HG03558 (cell line): ENCODE measurements around the gene NPIPA1.
A peak's percentile ranks its signal among the peaks of the same experiment; 100 is the strongest.
"Not testable (repeated sequence)": the region's sequence is repeated elsewhere in the genome, so short reads cannot be mapped to it uniquely, and the experiment has no call there.

Source experiments
- ATAC-seq: cut with Tn5 transposase; IDR thresholded peaks from one replicate; pipeline ENCODE4 v1.9.1; 2021; ENCODE audit warnings: moderate number of reproducible peaks; ENCODE audit not compliant: unreplicated experiment; ENCODE audit errors: extremely low read depth

Gene NPIPA1

DNA sequence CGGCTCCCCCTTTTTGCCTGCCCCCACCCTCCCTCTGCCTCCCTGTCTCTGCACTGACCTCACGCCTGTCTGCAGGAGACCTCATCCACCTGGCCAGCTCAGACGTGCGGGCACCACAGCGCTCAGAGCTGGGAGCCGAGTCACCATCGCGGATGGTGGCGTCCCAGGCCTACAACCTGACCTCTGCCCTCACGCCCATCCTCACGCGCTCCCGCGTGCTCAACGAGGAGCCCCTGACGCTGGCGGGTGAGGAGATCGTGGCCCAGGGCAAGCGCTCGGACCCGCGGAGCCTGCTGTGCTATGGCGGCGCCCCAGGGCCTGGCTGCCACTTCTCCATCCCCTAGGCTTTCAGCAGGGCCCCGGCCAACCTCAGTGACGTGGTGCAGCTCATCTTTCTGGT, 8.1 kb upstream of the NPIPA1 start:
- ATAC-seq, result not testable (repeated sequence)

DNA sequence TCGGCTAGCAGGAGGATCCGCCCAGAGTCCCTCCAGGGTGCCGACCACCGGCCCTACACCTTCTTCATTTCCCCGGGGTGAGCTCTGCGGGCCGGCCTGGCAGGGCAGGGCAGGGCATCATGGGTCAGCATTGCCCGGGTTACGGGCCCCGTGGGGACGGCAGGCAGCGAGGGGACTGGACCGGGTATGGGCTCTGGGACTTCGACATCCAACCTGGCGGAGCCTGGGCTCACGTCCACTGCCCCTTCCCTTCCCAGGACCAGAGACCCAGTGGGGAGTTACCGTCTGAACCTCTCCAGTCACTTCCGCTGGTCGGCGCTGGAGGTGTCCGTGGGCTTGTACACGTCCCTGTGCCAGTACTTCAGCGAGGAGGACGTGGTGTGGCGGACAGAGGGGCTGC, 7.0 kb upstream of the NPIPA1 start:
- ATAC-seq, result not testable (repeated sequence)

DNA sequence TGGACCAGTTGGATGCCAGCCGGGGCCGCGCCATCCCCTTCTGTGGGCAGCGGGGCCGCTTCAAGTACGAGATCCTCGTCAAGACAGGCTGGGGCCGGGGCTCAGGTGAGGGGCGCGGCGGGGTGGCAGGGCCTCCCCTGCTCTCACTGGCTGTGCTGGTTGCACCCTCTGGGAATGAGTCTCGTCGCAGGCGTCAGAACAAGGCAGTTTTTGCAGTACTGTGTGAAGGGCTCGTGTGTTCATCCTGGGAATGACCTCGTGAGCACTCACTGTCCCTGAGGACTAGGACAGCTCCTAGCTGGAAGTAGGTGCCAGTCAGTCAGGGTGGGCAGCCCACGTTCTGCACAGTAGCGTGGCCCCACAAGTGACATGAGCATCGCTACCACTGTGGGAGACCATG, 6.3 kb upstream of the NPIPA1 start:
- ATAC-seq, result not testable (repeated sequence)

DNA sequence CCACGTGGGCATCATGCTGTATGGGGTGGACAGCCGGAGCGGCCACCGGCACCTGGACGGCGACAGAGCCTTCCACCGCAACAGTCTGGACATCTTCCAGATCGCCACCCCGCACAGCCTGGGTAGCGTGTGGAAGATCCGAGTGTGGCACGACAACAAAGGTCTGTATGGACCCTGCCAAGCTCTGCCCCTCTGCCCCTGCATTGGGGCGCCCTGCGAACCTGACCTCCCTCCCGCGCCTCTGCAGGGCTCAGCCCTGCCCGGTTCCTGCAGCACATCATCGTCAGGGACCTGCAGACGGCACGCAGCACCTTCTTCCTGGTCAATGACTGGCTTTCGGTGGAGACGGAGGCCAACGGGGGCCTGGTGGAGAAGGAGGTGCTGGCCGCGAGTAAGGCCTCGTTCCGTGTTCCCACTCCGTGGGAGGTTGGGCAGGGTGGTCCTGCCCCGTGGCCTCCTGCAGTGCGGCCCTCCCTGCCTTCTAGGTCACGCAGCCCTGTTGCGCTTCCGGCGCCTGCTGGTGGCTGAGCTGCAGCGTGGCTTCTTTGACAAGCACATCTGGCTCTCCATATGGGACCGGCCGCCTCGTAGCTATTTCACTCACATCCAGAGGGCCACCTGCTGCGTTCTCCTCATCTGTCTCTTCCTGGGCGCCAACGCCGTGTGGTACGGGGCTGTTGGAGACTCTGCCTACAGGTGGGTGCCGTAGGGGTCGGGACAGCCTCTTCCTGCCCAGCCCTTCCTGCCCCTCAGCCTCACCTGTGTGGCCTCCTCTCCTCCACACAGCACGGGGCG, 4.5 kb upstream of the NPIPA1 start:
- not testable (repeated sequence) for ATAC-seq

DNA sequence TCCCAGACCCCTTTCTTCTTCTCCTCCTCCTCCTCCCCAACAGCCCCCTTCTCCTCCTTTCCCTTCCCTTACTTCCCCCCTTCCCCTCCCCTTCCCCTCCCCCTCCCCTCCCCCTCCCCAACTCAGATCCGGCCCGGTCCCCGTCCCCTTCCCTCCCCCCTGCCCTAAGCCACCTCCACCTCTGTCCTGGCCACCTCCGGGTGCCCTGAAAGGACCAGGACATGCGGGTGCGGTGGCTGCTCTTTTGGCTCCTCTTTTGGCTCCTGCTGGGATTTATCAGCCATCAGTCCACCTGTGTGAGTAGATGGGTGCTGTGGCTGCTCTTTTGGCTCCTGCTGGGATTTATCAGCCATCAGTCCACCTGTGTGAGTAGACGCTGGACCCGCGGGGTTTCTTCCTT, 751 bp downstream of the NPIPA1 start:
- not testable (repeated sequence) for ATAC-seq

DNA sequence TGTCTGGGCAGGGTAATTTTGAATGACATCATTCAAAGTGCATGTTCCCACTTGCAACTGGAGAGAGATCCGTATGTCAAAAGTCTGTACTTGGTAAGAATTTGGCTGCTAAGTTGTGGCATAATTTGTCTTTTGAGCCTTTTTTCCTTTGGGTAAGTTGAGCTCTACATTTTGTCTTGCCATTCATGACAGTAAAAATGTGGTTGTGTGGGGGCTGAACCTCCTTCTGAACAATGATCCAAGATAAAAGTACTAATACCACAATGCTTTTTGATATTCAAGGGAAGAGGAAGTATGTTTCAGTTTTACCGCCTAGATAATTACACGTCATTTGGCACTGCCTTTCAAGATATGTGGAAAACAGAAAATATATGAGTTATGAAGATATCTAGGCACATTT, 5.4 kb downstream of the NPIPA1 start:
- not testable (repeated sequence) for ATAC-seq

DNA sequence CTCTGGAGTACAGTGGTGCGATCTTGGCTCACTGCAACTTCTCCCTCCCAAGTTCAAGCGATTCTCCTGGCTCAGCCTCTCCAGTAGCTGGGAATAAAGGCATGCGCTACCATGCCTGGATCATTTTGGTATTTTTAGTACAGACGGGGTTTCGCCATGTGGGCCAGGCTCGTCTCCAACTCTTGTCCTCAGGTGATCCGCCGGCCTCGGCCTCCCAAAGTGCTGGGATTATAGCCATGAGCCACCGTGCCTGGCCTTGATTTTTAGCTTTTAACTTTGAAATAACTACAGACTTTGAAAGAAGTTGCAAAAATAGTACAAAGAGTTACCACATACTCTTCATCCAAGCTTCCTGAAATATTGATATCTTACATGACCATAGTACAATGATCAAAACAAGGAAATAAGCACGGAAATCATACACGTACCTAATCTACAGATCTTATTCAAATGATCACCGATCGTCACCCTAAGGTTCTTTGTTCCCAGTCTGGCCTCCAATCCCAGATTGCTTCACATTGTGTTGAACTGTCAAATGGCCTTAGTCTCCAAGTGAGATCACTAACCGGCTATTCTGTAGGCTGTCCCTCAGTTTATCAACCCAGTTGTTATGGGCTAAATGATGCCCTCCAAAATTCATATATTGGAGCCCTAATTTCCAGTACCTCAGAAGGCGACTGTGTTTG, 18.4 kb downstream of the NPIPA1 start:
- no peak for ATAC-seq

DNA sequence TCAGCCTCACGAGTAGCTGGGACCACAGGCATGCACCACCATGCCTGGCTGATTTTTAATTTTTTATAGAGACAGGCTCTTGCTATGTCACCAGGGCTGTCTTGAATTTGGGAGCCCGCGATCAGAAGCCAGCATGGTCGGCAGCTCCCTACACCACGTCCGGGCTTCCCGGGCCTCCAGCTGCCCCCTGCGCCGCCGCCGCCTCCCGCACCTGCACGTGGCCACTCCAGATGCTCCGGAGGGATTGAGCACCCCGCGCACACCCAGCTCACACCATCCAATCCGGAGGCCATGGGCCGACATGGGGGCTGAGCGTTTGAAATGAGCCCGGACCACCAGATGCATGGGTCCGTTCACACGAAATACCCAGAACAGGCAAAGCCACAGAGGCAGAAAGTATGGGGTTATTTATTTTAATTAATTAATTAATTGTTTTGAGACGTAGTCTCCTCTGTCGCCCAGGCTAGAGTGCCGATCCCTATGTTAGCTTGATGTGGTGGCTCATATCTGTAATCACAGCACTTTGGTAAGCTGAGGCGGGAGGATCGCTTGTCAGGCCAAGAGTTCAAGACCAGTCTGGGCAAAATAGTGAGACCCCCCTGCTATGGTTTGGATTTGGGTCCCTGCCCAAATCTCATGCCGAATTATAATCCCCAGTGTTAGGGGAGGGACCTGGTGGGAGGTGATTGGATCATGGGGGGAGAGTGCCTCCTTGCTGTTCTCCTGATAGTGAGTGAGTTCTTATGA, 20.5 kb downstream of the NPIPA1 start:
- ATAC-seq, result no peak

DNA sequence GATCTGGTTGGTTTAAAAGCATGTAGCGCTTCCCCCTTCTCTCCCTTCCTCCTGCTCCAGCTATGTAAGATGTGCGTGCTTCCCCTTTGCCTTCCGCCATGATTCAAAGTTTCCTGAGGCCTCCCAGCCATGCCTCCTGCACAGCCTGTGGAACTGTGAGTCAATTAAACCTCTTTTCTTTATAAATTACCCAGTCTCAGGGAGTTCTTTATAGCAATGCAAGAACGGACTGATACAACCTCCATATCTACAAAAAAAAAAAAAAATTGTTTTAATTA, 21.0 kb downstream of the NPIPA1 start:
- no peak for ATAC-seq

DNA sequence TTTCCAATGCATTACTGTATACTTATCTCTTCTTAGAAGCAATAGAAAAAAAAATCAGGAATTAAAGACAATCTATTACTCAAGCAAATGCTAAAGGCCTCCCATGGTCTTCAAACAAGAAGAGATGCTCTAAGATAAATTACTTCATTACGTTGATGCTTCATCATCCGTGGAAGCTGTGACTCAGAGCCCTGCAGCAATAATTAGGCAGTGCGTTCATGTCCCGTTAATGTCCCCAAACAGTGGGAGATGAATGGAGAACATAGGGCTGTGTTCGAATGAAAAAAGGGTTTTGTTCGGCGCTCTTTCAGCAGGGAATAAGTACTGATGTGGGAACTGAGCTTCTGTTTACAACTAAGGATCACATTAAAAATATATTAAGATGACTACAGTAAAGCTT, 21.7 kb downstream of the NPIPA1 start:
- no peak for ATAC-seq

DNA sequence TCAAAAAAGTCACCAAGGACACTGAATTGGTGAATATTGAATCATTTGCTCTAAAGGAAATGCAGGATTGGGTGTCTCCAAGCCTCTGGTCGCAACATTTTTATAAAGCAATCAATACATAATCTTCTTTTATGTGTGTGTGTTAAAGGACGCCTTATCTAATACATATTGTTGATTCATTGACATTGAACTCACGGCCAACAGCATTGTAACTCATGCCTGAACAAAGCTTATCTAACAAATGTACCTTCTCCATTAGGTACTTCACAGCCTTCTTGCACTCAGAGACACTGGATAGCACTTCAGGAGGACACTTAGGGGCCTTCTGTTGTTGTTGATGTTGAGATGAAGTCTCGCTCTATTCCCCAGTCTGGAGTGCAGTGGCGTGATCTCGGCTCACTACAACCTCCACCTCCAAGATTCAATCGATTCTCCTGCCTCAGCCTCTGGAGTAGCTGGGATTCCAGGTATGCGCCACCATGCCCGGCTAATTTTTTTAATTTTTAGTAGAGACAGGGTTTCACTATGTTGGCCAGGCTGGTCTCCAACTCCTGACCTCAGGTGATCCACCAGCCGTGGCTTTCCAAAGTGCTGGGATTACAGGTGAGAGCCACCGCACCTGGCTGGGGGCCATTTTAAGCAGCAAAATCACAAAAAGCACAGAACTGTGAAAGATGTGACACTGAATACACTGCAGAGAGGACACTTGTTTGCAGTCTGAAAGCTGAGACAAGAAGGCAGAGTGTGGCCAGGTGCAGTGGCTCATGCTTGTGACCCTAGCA, 24.4 kb downstream of the NPIPA1 start:
- ATAC-seq, result no peak

DNA sequence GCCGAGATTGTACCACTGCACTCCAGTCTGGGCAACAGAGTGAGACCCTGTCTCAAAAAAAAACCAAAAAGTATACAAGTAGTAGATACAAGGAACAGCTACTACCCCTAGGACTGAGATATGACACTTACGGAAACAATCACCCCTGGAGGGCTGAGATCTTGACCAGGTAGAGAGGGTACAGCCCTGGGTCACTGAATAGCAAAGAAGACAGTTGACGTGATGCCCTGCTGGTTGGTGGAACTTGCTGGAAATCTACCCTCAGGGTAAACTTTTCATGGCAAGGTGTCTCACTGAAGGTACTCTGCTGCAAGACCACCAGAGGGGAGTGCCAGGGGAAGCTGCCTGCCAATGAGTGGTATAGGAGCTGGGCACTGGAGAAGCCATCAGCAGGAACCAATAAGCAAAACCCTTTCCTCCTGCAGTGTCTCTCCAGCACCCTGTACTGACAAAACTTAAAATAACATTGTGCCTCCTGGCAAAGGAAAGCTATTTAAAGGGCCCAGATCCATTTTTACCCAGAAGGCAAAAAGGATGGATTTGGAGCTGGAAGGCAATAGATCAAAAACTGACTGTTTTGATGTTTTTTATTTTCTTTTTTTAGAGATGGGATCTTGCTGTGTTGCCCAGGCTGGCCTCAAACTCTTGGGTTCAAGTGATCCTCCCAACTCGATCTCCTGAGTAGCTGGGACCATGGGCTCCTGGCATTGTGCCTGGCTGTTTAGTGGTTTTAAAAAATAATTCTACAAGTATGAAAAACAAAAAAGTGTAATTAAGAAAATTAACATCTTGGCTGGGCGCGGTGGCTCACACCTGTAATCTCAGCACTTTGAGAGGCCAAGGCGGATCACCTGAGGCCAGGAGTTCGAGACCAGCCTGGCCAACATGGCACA, 26.3 kb downstream of the NPIPA1 start:
- no peak for ATAC-seq

DNA sequence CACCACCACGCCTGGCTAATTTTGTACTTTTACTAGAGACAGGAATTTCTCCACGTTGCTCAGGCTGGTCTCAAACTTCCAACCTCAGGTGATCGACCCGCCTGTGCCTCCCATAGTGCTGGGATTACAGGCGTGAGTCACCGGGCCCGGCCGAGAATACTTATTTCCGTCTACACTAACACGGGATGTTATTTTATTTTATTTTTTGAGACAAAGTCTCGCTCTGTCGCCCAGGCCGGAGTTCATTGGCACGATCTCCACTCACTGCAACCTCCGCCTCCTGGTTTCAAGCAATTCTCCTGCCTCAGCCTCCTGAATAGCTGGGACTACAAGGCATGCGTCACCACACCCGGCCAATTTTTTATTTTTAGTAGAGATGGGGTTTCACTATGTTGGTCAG, 28.1 kb downstream of the NPIPA1 start:
- no peak for ATAC-seq

DNA sequence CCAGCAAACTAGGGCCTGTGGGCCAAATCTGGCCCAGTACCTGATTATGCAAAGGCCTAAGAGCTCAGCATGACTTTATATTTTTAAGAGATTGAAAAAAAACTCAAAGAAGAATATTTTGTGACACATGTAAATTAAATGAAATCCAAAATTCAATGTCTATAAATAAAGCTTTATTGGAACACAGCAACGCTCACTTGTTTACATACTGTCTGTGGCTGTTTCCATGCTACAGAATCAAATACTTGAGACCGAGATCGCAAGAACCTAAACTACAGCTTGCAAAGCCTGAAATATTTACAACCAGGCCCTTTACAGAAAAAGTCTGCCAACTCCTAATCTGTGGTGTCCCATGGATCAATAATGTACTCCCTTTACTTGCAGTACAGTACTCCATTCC, 32.6 kb downstream of the NPIPA1 start:
- ATAC-seq, result not testable (repeated sequence)

DNA sequence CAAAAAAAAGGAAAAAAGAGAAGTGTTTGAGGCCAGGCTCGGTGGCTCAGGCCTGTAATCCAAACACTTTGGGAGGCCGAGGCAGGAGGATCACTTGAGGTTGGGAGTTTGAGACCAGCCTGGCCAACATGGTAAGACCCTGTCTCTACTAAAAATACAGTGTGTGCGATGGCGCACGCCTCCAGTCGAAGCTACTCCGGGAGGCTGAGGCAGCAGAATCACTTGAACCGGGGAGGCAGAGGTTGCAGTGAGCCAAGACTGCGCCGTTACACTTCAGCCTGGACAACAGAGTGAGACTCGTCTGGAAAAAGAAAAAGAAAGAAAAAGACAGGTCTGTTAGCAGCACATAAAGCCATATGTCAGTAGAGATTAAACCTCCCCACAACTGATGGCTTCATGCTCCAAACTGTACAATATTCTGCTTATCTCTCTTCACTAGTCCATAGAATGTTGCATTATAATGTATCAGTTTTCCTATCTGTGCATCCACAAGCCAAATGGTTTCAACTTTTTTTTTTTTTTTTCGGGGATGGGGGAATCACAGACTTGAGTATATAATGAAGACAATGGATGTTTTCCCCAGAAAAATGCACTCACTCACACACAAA, 34.5 kb downstream of the NPIPA1 start:
- not testable (repeated sequence) for ATAC-seq

DNA sequence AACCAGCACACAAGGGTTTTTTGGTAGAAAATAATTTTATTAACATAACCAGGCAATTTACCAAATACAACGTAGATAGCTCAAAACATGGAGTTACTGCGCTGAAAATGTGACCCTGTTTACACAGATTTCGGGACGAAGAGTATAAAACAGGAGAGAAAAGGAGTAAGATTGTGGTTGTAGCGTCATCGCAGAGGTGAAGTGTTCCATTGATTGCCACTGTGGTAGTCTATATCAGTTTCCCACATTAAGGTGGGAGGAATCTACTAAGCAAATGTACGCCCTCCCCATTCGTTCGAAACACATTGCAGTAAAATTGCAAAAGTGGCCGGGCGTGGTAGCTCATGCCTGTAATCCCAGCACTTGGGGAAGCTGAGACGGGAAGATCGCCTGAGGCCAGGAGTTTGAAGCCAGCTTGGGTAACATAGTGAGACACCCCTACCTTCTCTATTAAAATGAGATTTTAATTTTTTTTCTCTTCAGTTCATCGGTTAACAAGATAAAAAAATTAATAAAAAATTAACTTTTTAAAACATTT, 36.6 kb downstream of the NPIPA1 start:
- ATAC-seq, result not testable (repeated sequence)

DNA sequence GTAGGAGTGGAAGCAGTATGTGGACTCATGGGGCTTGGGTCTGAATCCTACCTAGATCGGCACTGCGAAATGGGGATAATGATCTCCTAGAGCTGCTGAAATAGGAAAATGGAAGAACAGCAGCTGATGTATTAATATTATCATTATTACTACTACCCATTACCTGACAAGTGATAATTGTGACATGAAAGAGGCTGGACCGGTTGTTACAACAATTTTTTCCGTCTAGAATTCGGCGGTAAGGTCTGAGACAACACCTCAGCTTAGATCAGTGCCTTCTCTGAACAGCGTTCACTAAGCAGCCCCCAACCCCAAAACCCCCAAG, 37.0 kb downstream of the NPIPA1 start:
- ATAC-seq, result not testable (repeated sequence)

DNA sequence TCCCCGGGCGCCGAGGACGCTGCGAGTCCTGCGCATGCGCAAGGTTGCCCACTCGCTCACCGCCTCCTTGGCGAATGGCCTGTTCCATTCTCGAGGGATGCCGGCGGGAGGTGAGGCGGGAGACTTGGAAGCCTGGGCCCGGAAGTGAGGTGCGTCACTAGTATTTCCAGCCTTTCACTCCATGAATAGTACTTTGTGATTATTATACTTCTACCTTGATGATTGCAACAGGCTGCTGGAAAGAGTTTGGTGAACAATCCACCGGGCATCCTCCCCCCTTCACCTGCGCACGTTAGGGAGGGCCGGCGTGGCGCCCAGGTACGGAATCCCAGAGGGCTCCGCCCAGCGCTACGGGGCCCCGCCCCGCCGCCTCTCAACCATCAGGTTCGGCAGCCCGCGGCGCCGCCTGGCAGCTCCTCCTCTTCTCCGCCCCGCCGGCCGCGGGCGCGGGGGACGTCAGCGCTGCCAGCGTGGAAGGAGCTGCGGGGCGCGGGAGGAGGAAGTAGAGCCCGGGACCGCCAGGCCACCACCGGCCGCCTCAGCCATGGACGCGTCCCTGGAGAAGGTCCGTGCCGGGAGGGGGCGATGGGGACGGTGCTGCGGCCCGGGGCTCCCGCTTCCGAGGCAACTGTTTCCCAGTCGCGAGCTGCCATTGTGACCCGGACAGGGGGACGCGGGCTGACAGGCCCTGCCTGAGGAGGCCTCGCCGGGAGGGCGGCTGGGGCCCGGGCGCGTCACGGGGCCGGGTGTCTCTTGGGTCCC, 37.6 kb downstream of the NPIPA1 start, which contains the start of gene PDXDC1:
TSS of gene PDXDC1 (plus strand) at position 371 of the 762 bp plus-strand sequence. CDS start at position 545, 174 bp downstream.
- ATAC-seq, result peak; percentile 83
